WTC11 (cell line): ENCODE data around the gene CAMK1. TPM values are rescaled to one million over a fixed set of nuclear protein-coding genes. Genes with fewer than 3 reads are reported as not detected.

Experiments used
- ATAC-seq: fragments of 200-7000 bp; cut with Tn5 transposase; 2 replicates; pipeline ENCODE4 v1.10.0; 2021; ENCODE audit warnings: mild to moderate bottlenecking, moderate library complexity
- CTCF ChIA-PET: fragments of 300-600 bp; sonication (Branson Sonifier 250); formaldehyde crosslinking; loops from one replicate; lab custom pipeline; 2021; ENCODE audit warnings: antibody characterized with exemption; lab: Charles Lee
- POLR2A ChIA-PET: fragments of 350-600 bp; sonication (Branson Sonifier 250); formaldehyde crosslinking; loops from one replicate; lab custom pipeline; 2021; ENCODE audit warnings: antibody characterized with exemption; lab: Charles Lee
- DNase-seq: peaks from one replicate; pipeline ENCODE4 v3.0.0; 2021; ENCODE audit warnings: low spot score
- H3K27ac Mint-ChIP-seq: 2 replicates; pipeline ENCODE4 v1.8.0; 2021; ENCODE audit warnings: mixed read lengths
- H3K27me3 Mint-ChIP-seq: 2 replicates; pipeline ENCODE4 v1.8.0; 2021; ENCODE audit warnings: low read depth, mild to moderate bottlenecking, moderate library complexity, mixed read lengths
- H3K36me3 Mint-ChIP-seq: 2 replicates; pipeline ENCODE4 v1.8.0; 2021; ENCODE audit warnings: mixed read lengths
- H3K4me1 Mint-ChIP-seq: 2 replicates; pipeline ENCODE4 v1.8.0; 2022; ENCODE audit warnings: mixed read lengths
- H3K4me3 Mint-ChIP-seq: 2 replicates; pipeline ENCODE4 v1.8.0; 2021; ENCODE audit warnings: mild to moderate bottlenecking, moderate library complexity, mixed read lengths
- H3K9me3 Mint-ChIP-seq: 2 replicates; pipeline ENCODE4 v1.8.0; 2021; ENCODE audit warnings: mixed read lengths
- FOXK1 ChIP-seq: sonication (generic); formaldehyde crosslinking; IDR thresholded peaks from 2 replicates; pipeline ENCODE4 v1.8.0; 2022; ENCODE audit warnings: mild to moderate bottlenecking, moderate library complexity, missing genetic modification reagents
- FOXP1 ChIP-seq: sonication (generic); formaldehyde crosslinking; IDR thresholded peaks from 2 replicates; pipeline ENCODE4 v1.8.0; 2022; ENCODE audit warnings: missing genetic modification reagents, mild to moderate bottlenecking, moderate library complexity, borderline replicate concordance
- GRHL2 ChIP-seq: fragments of 250-450 bp; sonication (Bioruptor Pico); IDR thresholded peaks from 2 replicates; pipeline ENCODE4 v1.8.0; 2022; ENCODE audit warnings: mild to moderate bottlenecking, moderate library complexity; ENCODE audit not compliant: insufficient replicate concordance, severe bottlenecking
- GTF2I ChIP-seq: fragments of 250-450 bp; sonication (Bioruptor Pico); conservative IDR thresholded peaks from 2 replicates; pipeline ENCODE4 v1.4.0; 2021; ENCODE audit warnings: mild to moderate bottlenecking
- HMGA2 ChIP-seq: fragments of 250-450 bp; sonication (Bioruptor Pico); IDR thresholded peaks from 2 replicates; pipeline ENCODE4 v1.4.0; 2021; ENCODE audit warnings: mild to moderate bottlenecking, moderate library complexity
- JAZF1 ChIP-seq: fragments of 250-450 bp; sonication (Bioruptor Pico); IDR thresholded peaks from 2 replicates; pipeline ENCODE4 v1.9.0; 2021; ENCODE audit warnings: moderate library complexity, mild to moderate bottlenecking, inconsistent platforms
- MXD4 ChIP-seq: fragments of 250-450 bp; sonication (Bioruptor Pico); IDR thresholded peaks from 2 replicates; pipeline ENCODE4 v1.8.0; 2021; ENCODE audit warnings: mild to moderate bottlenecking, moderate library complexity, borderline replicate concordance
- MYBL2 ChIP-seq: sonication (generic); formaldehyde crosslinking; IDR thresholded peaks from 2 replicates; pipeline ENCODE4 v1.8.1; 2023; ENCODE audit warnings: mild to moderate bottlenecking, moderate library complexity, missing genetic modification reagents
- NFATC4 ChIP-seq: fragments of 250-450 bp; sonication (Bioruptor Pico); IDR thresholded peaks from 2 replicates; pipeline ENCODE4 v1.9.0; 2021; ENCODE audit warnings: mild to moderate bottlenecking
- NR2C2 ChIP-seq: sonication (generic); formaldehyde crosslinking; IDR thresholded peaks from 2 replicates; pipeline ENCODE4 v1.8.0; 2022; ENCODE audit warnings: mild to moderate bottlenecking, missing genetic modification reagents
- NR3C1 ChIP-seq: sonication (generic); formaldehyde crosslinking; conservative IDR thresholded peaks from 2 replicates; pipeline ENCODE4 v1.8.1; 2023; ENCODE audit warnings: low read depth, mild to moderate bottlenecking, missing genetic modification reagents
- RORB ChIP-seq: fragments of 250-450 bp; sonication (Bioruptor Pico); IDR thresholded peaks from 2 replicates; pipeline ENCODE4 v1.9.0; 2021; ENCODE audit warnings: mild to moderate bottlenecking
- ZNF232 ChIP-seq: sonication (generic); formaldehyde crosslinking; IDR thresholded peaks from 2 replicates; pipeline ENCODE4 v1.8.0; 2022; ENCODE audit warnings: mild to moderate bottlenecking, missing genetic modification reagents
- ZNF671 ChIP-seq: fragments of 250-450 bp; sonication (Bioruptor Pico); IDR thresholded peaks from 2 replicates; pipeline ENCODE4 v1.8.0; 2021; ENCODE audit warnings: mild to moderate bottlenecking
- total RNA-seq: library from RNA; stranded (reverse); gene quantifications from 3 replicates; pipeline ENCODE4 v1.2.3, GENCODE V29; 2021
- TF ChIP-seq, protein P1 (sequence below): fragments of 250-450 bp; sonication (Bioruptor Pico); IDR thresholded peaks from 2 replicates; pipeline ENCODE4 v1.8.0; 2021; ENCODE audit warnings: mild to moderate bottlenecking
- TF ChIP-seq, protein P2 (sequence below): sonication (generic); formaldehyde crosslinking; IDR thresholded peaks from 2 replicates; pipeline ENCODE4 v1.8.1; 2022; ENCODE audit warnings: low read depth, mild to moderate bottlenecking, moderate library complexity, missing genetic modification reagents, borderline replicate concordance
- TF ChIP-seq, protein P3 (sequence below): fragments of 200-600 bp; IDR thresholded peaks from 2 replicates; pipeline ENCODE4 v1.8.0; 2022; ENCODE audit warnings: antibody characterized with exemption
- TF ChIP-seq, protein P4 (sequence below): sonication (generic); formaldehyde crosslinking; IDR thresholded peaks from 2 replicates; pipeline ENCODE4 v1.8.0; 2022; ENCODE audit warnings: mild to moderate bottlenecking, missing genetic modification reagents
- TF ChIP-seq, protein P5 (sequence below): sonication (generic); formaldehyde crosslinking; IDR thresholded peaks from 2 replicates; pipeline ENCODE4 v1.8.1; 2023; ENCODE audit warnings: mild to moderate bottlenecking, missing genetic modification reagents, moderate library complexity
- TF ChIP-seq, protein P6 (sequence below): sonication (generic); formaldehyde crosslinking; IDR thresholded peaks from 2 replicates; pipeline ENCODE4 v1.8.0; 2022; ENCODE audit warnings: mild to moderate bottlenecking, missing genetic modification reagents
- TF ChIP-seq, protein P7 (sequence below): sonication (generic); formaldehyde crosslinking; IDR thresholded peaks from 2 replicates; pipeline ENCODE4 v1.8.1; 2023; ENCODE audit warnings: mild to moderate bottlenecking, moderate library complexity, missing genetic modification reagents
- TF ChIP-seq, protein P8 (sequence below): sonication (generic); formaldehyde crosslinking; IDR thresholded peaks from 2 replicates; pipeline ENCODE4 v1.8.1; 2022; ENCODE audit warnings: low read depth, missing genetic modification reagents, borderline replicate concordance

The CAMK1 gene
- total RNA-seq, 1 experiment from 2014 or later: 3.1 TPM

DNA sequence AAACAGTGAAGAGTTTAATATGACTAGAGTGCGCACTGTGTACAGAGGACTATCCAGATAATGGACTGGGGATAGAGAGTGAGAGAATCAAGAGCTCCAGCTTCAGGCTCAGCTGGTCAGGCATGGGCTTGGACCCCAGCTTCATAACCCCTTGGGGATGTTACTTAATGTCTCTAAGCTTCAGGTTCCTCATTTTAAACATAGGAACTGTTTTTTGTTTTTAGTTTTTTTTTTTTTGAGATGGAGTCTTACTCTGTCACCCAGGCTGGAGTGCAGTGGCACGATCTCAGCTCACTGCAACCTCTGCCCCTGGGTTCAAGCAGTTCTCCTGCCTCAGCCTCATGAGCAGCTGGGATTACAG, 48.1 kb downstream of the CAMK1 start (continued):
- TF ChIP-seq MXD4 (CRISPR knock-in tag) (no peak), JAZF1 (CRISPR knock-in tag) (no peak), FOXK1 (CRISPR knock-in tag) (no peak), NR3C1 (CRISPR knock-in tag) (no peak), GRHL2 (no peak), NR2C2 (no peak)
- TF ChIP-seq, protein P1, sequence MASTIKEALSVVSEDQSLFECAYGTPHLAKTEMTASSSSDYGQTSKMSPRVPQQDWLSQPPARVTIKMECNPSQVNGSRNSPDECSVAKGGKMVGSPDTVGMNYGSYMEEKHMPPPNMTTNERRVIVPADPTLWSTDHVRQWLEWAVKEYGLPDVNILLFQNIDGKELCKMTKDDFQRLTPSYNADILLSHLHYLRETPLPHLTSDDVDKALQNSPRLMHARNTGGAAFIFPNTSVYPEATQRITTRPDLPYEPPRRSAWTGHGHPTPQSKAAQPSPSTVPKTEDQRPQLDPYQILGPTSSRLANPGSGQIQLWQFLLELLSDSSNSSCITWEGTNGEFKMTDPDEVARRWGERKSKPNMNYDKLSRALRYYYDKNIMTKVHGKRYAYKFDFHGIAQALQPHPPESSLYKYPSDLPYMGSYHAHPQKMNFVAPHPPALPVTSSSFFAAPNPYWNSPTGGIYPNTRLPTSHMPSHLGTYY (CRISPR knock-in tag): no peak
- TF ChIP-seq, protein P2, sequence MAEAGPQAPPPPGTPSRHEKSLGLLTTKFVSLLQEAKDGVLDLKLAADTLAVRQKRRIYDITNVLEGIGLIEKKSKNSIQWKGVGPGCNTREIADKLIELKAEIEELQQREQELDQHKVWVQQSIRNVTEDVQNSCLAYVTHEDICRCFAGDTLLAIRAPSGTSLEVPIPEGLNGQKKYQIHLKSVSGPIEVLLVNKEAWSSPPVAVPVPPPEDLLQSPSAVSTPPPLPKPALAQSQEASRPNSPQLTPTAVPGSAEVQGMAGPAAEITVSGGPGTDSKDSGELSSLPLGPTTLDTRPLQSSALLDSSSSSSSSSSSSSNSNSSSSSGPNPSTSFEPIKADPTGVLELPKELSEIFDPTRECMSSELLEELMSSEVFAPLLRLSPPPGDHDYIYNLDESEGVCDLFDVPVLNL (CRISPR knock-in tag): no peak
- TF ChIP-seq, protein P3, sequence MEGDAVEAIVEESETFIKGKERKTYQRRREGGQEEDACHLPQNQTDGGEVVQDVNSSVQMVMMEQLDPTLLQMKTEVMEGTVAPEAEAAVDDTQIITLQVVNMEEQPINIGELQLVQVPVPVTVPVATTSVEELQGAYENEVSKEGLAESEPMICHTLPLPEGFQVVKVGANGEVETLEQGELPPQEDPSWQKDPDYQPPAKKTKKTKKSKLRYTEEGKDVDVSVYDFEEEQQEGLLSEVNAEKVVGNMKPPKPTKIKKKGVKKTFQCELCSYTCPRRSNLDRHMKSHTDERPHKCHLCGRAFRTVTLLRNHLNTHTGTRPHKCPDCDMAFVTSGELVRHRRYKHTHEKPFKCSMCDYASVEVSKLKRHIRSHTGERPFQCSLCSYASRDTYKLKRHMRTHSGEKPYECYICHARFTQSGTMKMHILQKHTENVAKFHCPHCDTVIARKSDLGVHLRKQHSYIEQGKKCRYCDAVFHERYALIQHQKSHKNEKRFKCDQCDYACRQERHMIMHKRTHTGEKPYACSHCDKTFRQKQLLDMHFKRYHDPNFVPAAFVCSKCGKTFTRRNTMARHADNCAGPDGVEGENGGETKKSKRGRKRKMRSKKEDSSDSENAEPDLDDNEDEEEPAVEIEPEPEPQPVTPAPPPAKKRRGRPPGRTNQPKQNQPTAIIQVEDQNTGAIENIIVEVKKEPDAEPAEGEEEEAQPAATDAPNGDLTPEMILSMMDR: no peak
- TF ChIP-seq, protein P4, sequence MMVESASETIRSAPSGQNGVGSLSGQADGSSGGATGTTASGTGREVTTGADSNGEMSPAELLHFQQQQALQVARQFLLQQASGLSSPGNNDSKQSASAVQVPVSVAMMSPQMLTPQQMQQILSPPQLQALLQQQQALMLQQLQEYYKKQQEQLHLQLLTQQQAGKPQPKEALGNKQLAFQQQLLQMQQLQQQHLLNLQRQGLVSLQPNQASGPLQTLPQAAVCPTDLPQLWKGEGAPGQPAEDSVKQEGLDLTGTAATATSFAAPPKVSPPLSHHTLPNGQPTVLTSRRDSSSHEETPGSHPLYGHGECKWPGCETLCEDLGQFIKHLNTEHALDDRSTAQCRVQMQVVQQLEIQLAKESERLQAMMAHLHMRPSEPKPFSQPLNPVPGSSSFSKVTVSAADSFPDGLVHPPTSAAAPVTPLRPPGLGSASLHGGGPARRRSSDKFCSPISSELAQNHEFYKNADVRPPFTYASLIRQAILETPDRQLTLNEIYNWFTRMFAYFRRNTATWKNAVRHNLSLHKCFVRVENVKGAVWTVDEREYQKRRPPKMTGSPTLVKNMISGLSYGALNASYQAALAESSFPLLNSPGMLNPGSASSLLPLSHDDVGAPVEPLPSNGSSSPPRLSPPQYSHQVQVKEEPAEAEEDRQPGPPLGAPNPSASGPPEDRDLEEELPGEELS (CRISPR knock-in tag): no peak
- TF ChIP-seq, protein P5, sequence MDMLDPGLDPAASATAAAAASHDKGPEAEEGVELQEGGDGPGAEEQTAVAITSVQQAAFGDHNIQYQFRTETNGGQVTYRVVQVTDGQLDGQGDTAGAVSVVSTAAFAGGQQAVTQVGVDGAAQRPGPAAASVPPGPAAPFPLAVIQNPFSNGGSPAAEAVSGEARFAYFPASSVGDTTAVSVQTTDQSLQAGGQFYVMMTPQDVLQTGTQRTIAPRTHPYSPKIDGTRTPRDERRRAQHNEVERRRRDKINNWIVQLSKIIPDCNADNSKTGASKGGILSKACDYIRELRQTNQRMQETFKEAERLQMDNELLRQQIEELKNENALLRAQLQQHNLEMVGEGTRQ (CRISPR knock-in tag): no peak
- TF ChIP-seq, protein P6, sequence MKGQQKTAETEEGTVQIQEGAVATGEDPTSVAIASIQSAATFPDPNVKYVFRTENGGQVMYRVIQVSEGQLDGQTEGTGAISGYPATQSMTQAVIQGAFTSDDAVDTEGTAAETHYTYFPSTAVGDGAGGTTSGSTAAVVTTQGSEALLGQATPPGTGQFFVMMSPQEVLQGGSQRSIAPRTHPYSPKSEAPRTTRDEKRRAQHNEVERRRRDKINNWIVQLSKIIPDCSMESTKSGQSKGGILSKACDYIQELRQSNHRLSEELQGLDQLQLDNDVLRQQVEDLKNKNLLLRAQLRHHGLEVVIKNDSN (CRISPR knock-in tag): no peak

DNA sequence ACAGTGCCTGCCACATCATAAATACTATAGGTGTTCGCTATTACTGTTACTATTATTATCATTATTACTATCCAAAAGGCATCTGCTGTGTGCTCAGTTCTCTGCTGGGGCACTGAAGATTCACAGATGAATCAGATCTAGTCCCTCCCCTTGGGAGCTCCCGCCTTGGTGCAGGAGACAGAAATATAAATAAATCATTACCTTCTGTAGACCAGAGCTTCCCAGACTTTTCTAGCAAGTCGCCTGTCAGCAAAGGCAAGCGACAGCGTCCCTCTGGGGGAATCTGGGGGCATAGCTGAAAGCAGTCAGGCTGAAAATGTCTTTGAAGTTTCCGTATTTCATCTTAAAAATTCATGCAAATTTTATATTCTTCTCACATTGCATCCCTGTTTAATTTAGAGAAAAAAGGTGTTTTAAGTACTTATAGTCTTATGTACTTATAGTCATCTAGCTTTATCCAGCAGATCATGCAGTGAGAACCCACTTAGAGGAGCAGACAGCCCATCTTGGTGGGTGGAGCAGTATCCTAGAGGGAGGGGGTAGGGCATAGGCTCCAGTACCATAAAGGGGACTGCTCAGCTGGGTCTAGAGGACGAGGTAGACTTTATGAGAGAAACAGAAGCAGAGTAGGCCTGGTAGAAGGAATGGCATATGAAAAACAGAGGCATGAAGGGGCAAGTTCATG, 48.6 kb downstream of the CAMK1 start:
- H3K4me3 Mint-ChIP-seq: no peak overlapping the region
- ATAC-seq (no peak), DNase-seq (no peak)
- CTCF ChIA-PET: interaction anchor here (0.6 to 1.5 kb wide), 7 partner anchors 22 to 221 kb away, joined by 3 to 6 read pairs (median 3); no protein-coding TSS in a partner anchor
- POLR2A ChIA-PET: no interaction called here
- peaks cover 6% of the 10 kb centered on the region for H3K27me3 Mint-ChIP-seq
- H3K27ac Mint-ChIP-seq: no peak overlapping the region
- H3K9me3 Mint-ChIP-seq: peaks cover 4% of the 10 kb centered on the region; the same call in 1 of the 2 replicates
- no peaks in the 10 kb centered on the region for H3K36me3 Mint-ChIP-seq
- peaks cover 6% of the 10 kb centered on the region for H3K4me1 Mint-ChIP-seq
- no peak for TF ChIP-seq NR2C2
- TF ChIP-seq FOXK1 (CRISPR knock-in tag): no peak
- no peak for TF ChIP-seq RORB (CRISPR knock-in tag)
- TF ChIP-seq, protein P6 (CRISPR knock-in tag): no peak
- TF ChIP-seq MYBL2 (CRISPR knock-in tag): no peak
- TF ChIP-seq ZNF232 (CRISPR knock-in tag): no peak
- no peak for TF ChIP-seq HMGA2
- TF ChIP-seq, protein P7, sequence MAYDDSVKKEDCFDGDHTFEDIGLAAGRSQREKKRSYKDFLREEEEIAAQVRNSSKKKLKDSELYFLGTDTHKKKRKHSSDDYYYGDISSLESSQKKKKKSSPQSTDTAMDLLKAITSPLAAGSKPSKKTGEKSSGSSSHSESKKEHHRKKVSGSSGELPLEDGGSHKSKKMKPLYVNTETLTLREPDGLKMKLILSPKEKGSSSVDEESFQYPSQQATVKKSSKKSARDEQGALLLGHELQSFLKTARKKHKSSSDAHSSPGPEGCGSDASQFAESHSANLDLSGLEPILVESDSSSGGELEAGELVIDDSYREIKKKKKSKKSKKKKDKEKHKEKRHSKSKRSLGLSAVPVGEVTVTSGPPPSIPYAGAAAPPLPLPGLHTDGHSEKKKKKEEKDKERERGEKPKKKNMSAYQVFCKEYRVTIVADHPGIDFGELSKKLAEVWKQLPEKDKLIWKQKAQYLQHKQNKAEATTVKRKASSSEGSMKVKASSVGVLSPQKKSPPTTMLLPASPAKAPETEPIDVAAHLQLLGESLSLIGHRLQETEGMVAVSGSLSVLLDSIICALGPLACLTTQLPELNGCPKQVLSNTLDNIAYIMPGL (CRISPR knock-in tag): no peak
- no peak for TF ChIP-seq GTF2I (CRISPR knock-in tag)
- TF ChIP-seq ZNF671: no peak
- TF ChIP-seq, protein P8, sequence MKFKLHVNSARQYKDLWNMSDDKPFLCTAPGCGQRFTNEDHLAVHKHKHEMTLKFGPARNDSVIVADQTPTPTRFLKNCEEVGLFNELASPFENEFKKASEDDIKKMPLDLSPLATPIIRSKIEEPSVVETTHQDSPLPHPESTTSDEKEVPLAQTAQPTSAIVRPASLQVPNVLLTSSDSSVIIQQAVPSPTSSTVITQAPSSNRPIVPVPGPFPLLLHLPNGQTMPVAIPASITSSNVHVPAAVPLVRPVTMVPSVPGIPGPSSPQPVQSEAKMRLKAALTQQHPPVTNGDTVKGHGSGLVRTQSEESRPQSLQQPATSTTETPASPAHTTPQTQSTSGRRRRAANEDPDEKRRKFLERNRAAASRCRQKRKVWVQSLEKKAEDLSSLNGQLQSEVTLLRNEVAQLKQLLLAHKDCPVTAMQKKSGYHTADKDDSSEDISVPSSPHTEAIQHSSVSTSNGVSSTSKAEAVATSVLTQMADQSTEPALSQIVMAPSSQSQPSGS (CRISPR knock-in tag): no peak
- no peak for TF ChIP-seq MXD4 (CRISPR knock-in tag)
- TF ChIP-seq FOXP1 (CRISPR knock-in tag): no peak
- no peak for TF ChIP-seq NFATC4 (CRISPR knock-in tag)
